Measurements from ENCODE around the gene PLCB1.

The PLCB1 gene

GRCh38 chr20:8855315-8855714, 723.2 kb downstream of the PLCB1 start:
- Histone ChIP-seq H3K14ac (ENCODE audit: low read length) (no peak overlapping the region), H3K9ac (ENCODE audit: low read length) (no peak overlapping the region), H2BK5ac (ENCODE audit: low read depth, low read length, poor library complexity) (no peak overlapping the region), H4K8ac (ENCODE audit: low read depth, low read length) (no peak overlapping the region), H4K91ac (ENCODE audit: low read depth, low read length) (no peak overlapping the region), H3K36me3 (ENCODE audit: control insufficient read depth in 1 of 2, insufficient read depth in 2 of 2, low read length in 2 of 2) (no peaks in the 10 kb centered on the region), H3K9me3 (ENCODE audit: insufficient read depth, low read depth, low read length) (peaks cover 3% of the 10 kb centered on the region), H4K12ac (ENCODE audit: low read depth, low read length) (no peak overlapping the region), H3K18ac (ENCODE audit: low read length) (no peak overlapping the region), H3K4me2 (ENCODE audit: low read length) (no peak overlapping the region), H2BK12ac (ENCODE audit: low read length) (no peak overlapping the region), H3K79me1 (ENCODE audit: low read length) (no peaks in the 10 kb centered on the region), H2AFZ (ENCODE audit: insufficient read depth, low read length, poor library complexity) (no peak overlapping the region), H2AK5ac (ENCODE audit: low read length) (no peak overlapping the region), H3K4ac (ENCODE audit: low read depth, low read length) (no peak overlapping the region), H3K27me3 (ENCODE audit: insufficient read depth, low read length) (no peaks in the 10 kb centered on the region), H2BK120ac (ENCODE audit: insufficient read depth, low read length, poor library complexity) (no peak overlapping the region), H3K4me1 (ENCODE audit: control insufficient read depth in 1 of 2, insufficient read depth in 2 of 2, low read length in 2 of 2) (no peaks in the 10 kb centered on the region), H3K79me2 (ENCODE audit: control insufficient read depth, insufficient read depth, low read length, poor library complexity) (no peaks in the 10 kb centered on the region), H3K27ac (ENCODE audit: low read depth, low read length) (no peak overlapping the region), H3K23ac (ENCODE audit: low read length) (no peak overlapping the region), H3K4me3 (ENCODE audit: low read depth, low read length) (no peak overlapping the region)
- peak in 1 of 2 donors; percentile 5 for DNase-seq

DNA sequence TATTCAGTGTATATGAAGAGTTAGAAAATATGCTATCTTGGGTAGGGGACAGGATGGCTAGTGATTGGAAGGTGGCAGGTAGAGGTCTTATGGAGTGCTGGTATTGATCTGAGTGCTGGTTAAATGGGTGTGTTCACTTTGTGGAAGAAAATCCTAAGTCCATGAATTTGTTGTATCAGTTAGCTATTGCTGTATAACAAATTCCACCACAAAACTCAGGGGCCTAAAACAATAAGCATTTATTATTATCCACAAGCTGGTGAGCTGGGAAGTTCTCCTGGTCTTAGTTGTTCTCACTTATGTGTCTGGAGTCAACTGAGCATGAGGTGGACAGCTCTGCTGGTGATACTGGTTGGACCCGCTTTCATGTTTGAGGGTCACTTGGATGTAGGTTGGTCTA, 724.6 kb downstream of the PLCB1 start:
- H4K8ac ChIP-seq (ENCODE audit: low read depth, low read length): no peak overlapping the region
- H3K27ac ChIP-seq (ENCODE audit: low read depth, low read length): no peak overlapping the region
- no peak overlapping the region for H4K91ac ChIP-seq (ENCODE audit: low read depth, low read length)
- H2AK5ac ChIP-seq (ENCODE audit: low read length): no peak overlapping the region
- H3K36me3 ChIP-seq (ENCODE audit: control insufficient read depth in 1 of 2, insufficient read depth in 2 of 2, low read length in 2 of 2): no peaks in the 10 kb centered on the region
- H2BK5ac ChIP-seq (ENCODE audit: low read depth, low read length, poor library complexity): no peak overlapping the region
- no peaks in the 10 kb centered on the region for H3K79me1 ChIP-seq (ENCODE audit: low read length)
- no peak overlapping the region for H3K23ac ChIP-seq (ENCODE audit: low read length)
- no CpG with 5 or more reads among the region's 1 CpG for WGBS (ENCODE audit: extremely low coverage, insufficient coverage, insufficient read length)
- H2AFZ ChIP-seq (ENCODE audit: insufficient read depth, low read length, poor library complexity): no peak overlapping the region
- H2BK12ac ChIP-seq (ENCODE audit: low read length): no peak overlapping the region
- no peak overlapping the region for H3K18ac ChIP-seq (ENCODE audit: low read length)
- H3K27me3 ChIP-seq (ENCODE audit: insufficient read depth, low read length): no peaks in the 10 kb centered on the region
- H3K79me2 ChIP-seq (ENCODE audit: control insufficient read depth, insufficient read depth, low read length, poor library complexity): no peaks in the 10 kb centered on the region
- no peak overlapping the region for H3K9ac ChIP-seq (ENCODE audit: low read length)
- DNase-seq: no peak
- no peaks in the 10 kb centered on the region for H3K4me1 ChIP-seq (ENCODE audit: control insufficient read depth in 1 of 2, insufficient read depth in 2 of 2, low read length in 2 of 2)
- H3K4me2 ChIP-seq (ENCODE audit: low read length): no peak overlapping the region
- no peak overlapping the region for H2BK120ac ChIP-seq (ENCODE audit: insufficient read depth, low read length, poor library complexity)
- H3K14ac ChIP-seq (ENCODE audit: low read length): no peak overlapping the region
- peaks cover 3% of the 10 kb centered on the region for H3K9me3 ChIP-seq (ENCODE audit: insufficient read depth, low read depth, low read length)
- H3K4ac ChIP-seq (ENCODE audit: low read depth, low read length): no peak overlapping the region
- H4K12ac ChIP-seq (ENCODE audit: low read depth, low read length): no peak overlapping the region
- no peak overlapping the region for H3K4me3 ChIP-seq (ENCODE audit: low read depth, low read length)

GRCh38 chr20:8858181-8858787, 726.2 kb downstream of the PLCB1 start:
- no peak overlapping the region for H3K4ac ChIP-seq (ENCODE audit: low read depth, low read length)
- H3K4me3 ChIP-seq (ENCODE audit: low read depth, low read length): no peak overlapping the region
- DNase-seq: no peak
- no peak overlapping the region for H2AFZ ChIP-seq (ENCODE audit: insufficient read depth, low read length, poor library complexity)
- H2AK5ac ChIP-seq (ENCODE audit: low read length): no peak overlapping the region
- H2BK5ac ChIP-seq (ENCODE audit: low read depth, low read length, poor library complexity): no peak overlapping the region
- no peak overlapping the region for H4K12ac ChIP-seq (ENCODE audit: low read depth, low read length)
- no peak overlapping the region for H3K9ac ChIP-seq (ENCODE audit: low read length)
- no peak overlapping the region for H2BK12ac ChIP-seq (ENCODE audit: low read length)
- H3K36me3 ChIP-seq (ENCODE audit: control insufficient read depth in 1 of 2, insufficient read depth in 2 of 2, low read length in 2 of 2): no peaks in the 10 kb centered on the region
- no peak overlapping the region for H3K27ac ChIP-seq (ENCODE audit: low read depth, low read length)
- no peaks in the 10 kb centered on the region for H3K79me1 ChIP-seq (ENCODE audit: low read length)
- no peak overlapping the region for H2BK120ac ChIP-seq (ENCODE audit: insufficient read depth, low read length, poor library complexity)
- no CpG with 5 or more reads among the region's 4 CpGs for WGBS (ENCODE audit: extremely low coverage, insufficient coverage, insufficient read length)
- H3K4me2 ChIP-seq (ENCODE audit: low read length): no peak overlapping the region
- no peaks in the 10 kb centered on the region for H3K79me2 ChIP-seq (ENCODE audit: control insufficient read depth, insufficient read depth, low read length, poor library complexity)
- no peaks in the 10 kb centered on the region for H3K4me1 ChIP-seq (ENCODE audit: control insufficient read depth in 1 of 2, insufficient read depth in 2 of 2, low read length in 2 of 2)
- H3K9me3 ChIP-seq (ENCODE audit: insufficient read depth, low read depth, low read length): peaks cover 3% of the 10 kb centered on the region
- H3K14ac ChIP-seq (ENCODE audit: low read length): no peak overlapping the region
- H3K18ac ChIP-seq (ENCODE audit: low read length): no peak overlapping the region
- H4K8ac ChIP-seq (ENCODE audit: low read depth, low read length): no peak overlapping the region
- H3K27me3 ChIP-seq (ENCODE audit: insufficient read depth, low read length): no peaks in the 10 kb centered on the region
- H3K23ac ChIP-seq (ENCODE audit: low read length): no peak overlapping the region
- no peak overlapping the region for H4K91ac ChIP-seq (ENCODE audit: low read depth, low read length)

DNA sequence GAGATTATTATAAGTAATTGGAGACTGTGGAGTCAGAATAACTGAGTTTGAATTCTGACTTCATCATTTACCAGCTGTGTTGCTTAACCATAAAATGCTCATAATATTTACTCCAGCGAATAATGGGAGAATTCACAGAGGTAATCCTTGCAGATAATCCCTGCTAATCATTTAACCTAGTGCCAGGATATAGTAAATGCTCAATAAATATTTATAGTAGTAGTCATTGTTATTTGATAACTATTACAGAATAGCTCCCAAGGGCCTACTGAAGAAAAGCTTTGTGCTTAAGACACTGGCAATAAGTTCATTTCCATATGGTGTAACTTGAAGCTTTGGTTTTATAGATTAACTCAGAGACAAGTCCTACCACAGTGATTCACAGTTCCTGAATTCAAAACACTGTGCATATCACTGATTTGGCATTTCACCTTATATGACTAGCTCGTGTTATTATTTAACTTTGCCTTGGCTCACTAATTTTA, 728.0 kb downstream of the PLCB1 start:
- Histone ChIP-seq H3K14ac (ENCODE audit: low read length) (no peak overlapping the region), H2AK5ac (ENCODE audit: low read length) (no peak overlapping the region), H3K27me3 (ENCODE audit: insufficient read depth, low read length) (no peaks in the 10 kb centered on the region), H3K27ac (ENCODE audit: low read depth, low read length) (no peak overlapping the region), H3K18ac (ENCODE audit: low read length) (no peak overlapping the region), H3K4me1 (ENCODE audit: control insufficient read depth in 1 of 2, insufficient read depth in 2 of 2, low read length in 2 of 2) (no peaks in the 10 kb centered on the region), H2BK5ac (ENCODE audit: low read depth, low read length, poor library complexity) (no peak overlapping the region), H3K79me2 (ENCODE audit: control insufficient read depth, insufficient read depth, low read length, poor library complexity) (no peaks in the 10 kb centered on the region), H4K12ac (ENCODE audit: low read depth, low read length) (no peak overlapping the region), H4K8ac (ENCODE audit: low read depth, low read length) (no peak overlapping the region), H2BK120ac (ENCODE audit: insufficient read depth, low read length, poor library complexity) (no peak overlapping the region), H3K4ac (ENCODE audit: low read depth, low read length) (no peak overlapping the region), H3K9me3 (ENCODE audit: insufficient read depth, low read depth, low read length) (peaks cover 3% of the 10 kb centered on the region), H3K9ac (ENCODE audit: low read length) (no peak overlapping the region), H3K79me1 (ENCODE audit: low read length) (no peaks in the 10 kb centered on the region), H2AFZ (ENCODE audit: insufficient read depth, low read length, poor library complexity) (no peak overlapping the region), H4K91ac (ENCODE audit: low read depth, low read length) (no peak overlapping the region), H3K36me3 (ENCODE audit: control insufficient read depth in 1 of 2, insufficient read depth in 2 of 2, low read length in 2 of 2) (no peaks in the 10 kb centered on the region), H3K23ac (ENCODE audit: low read length) (no peak overlapping the region), H2BK12ac (ENCODE audit: low read length) (no peak overlapping the region), H3K4me2 (ENCODE audit: low read length) (no peak overlapping the region), H3K4me3 (ENCODE audit: low read depth, low read length) (no peak overlapping the region)
- WGBS (ENCODE audit: extremely low coverage, insufficient coverage, insufficient read length): no CpG with 5 or more reads among the region's 2 CpGs
- DNase-seq: peak in 1 of 2 donors; percentile 3

Measured in trophoblast cell (in vitro differentiated cells and primary cell).